Parathyroid adenoma (tissue), 2 donors: ENCODE results near the gene CFAP46.

Experiments used
- H2AFZ ChIP-seq: fragments of 300-600 bp; sonication (generic); one replicate; pipeline ENCODE4 v1.7.0; 2017; ENCODE audit warnings: antibody characterized with exemption, mild to moderate bottlenecking
- H3K27ac ChIP-seq: fragments of 300-600 bp; sonication (generic); one replicate; pipeline ENCODE4 v1.7.0; 2017
- H3K27me3 ChIP-seq: fragments of 300-600 bp; sonication (generic); one replicate; pipeline ENCODE4 v1.7.0; 2017; ENCODE audit warnings: low read length; ENCODE audit not compliant: control insufficient read depth, insufficient read depth
- H3K36me3 ChIP-seq: fragments of 300-600 bp; sonication (generic); one replicate; pipeline ENCODE4 v1.7.0; 2017; ENCODE audit warnings: low read length; ENCODE audit not compliant: control insufficient read depth, insufficient read depth
- H3K4me1 ChIP-seq: fragments of 300-600 bp; sonication (generic); one replicate; pipeline ENCODE4 v1.7.0; 2017; ENCODE audit warnings: control low read depth
- H3K4me2 ChIP-seq: fragments of 300-600 bp; sonication (generic); one replicate; pipeline ENCODE4 v1.7.0; 2017; ENCODE audit warnings: low read length
- H3K4me3 ChIP-seq: fragments of 300-600 bp; sonication (generic); one replicate; pipeline ENCODE4 v1.7.0; 2017; ENCODE audit warnings: low read depth, low read length
- H3K79me2 ChIP-seq: fragments of 300-600 bp; sonication (generic); one replicate; pipeline ENCODE4 v1.7.0; 2017; ENCODE audit warnings: control low read depth
- H3K9ac ChIP-seq: fragments of 300-600 bp; sonication (generic); one replicate; pipeline ENCODE4 v1.7.0; 2017; ENCODE audit warnings: mild to moderate bottlenecking
- H3K9me3 ChIP-seq: fragments of 300-600 bp; sonication (generic); one replicate; pipeline ENCODE4 v1.7.0; 2017; ENCODE audit warnings: low read length; ENCODE audit not compliant: control insufficient read depth
- CTCF ChIP-seq: fragments of 300-600 bp; sonication (generic); IDR thresholded peaks from one replicate; pipeline ENCODE4 v1.7.0; 2017; ENCODE audit warnings: antibody characterized with exemption, mild to moderate bottlenecking
- donor health status: primary hyperparathyroidism.

The CFAP46 gene

DNA sequence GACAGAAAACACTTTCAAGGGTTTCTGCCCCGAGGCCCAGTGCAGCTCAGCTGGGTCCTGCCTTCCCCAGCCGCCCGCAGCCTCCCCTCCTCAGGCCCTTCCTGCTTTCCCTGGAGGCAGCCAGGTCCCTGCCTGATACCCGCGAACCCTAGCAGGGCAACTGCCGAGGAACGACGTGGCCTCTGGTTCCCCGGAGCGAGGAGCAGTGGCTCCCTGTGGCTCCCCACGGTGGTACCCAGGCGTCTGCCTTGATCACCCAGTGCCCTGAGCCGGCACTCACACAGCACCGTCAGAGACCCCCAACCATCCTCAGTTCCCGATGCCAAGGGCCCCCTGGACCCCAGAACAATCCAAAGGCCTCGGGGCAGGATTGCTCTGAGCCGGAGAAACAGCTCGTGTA lies 58.3 kb downstream of the CFAP46 start:
- no peak overlapping the region for H3K4me2 ChIP-seq
- no peak for TF ChIP-seq CTCF
- no peak overlapping the region for H3K9ac ChIP-seq
- H3K27me3 ChIP-seq, result no peaks in the 10 kb centered on the region
- H3K9me3 ChIP-seq, result no peaks in the 10 kb centered on the region
- H3K4me1 ChIP-seq, result no peaks in the 10 kb centered on the region
- H2AFZ ChIP-seq, result no peak overlapping the region
- no peaks in the 10 kb centered on the region for H3K36me3 ChIP-seq
- H3K27ac ChIP-seq, result no peak overlapping the region
- H3K4me3 ChIP-seq, result no peak overlapping the region
- no peaks in the 10 kb centered on the region for H3K79me2 ChIP-seq

GRCh38 chr10:132883391-132883881 lies 58.9 kb downstream of the CFAP46 start:
- H2AFZ ChIP-seq, result no peak overlapping the region
- H3K4me3 ChIP-seq, result no peak overlapping the region
- H3K9me3 ChIP-seq, result no peaks in the 10 kb centered on the region
- no peak overlapping the region for H3K4me2 ChIP-seq
- H3K4me1 ChIP-seq, result no peaks in the 10 kb centered on the region
- no peak overlapping the region for H3K9ac ChIP-seq
- H3K79me2 ChIP-seq, result no peaks in the 10 kb centered on the region
- H3K36me3 ChIP-seq, result no peaks in the 10 kb centered on the region
- TF ChIP-seq CTCF, result no peak
- no peak overlapping the region for H3K27ac ChIP-seq
- H3K27me3 ChIP-seq, result no peaks in the 10 kb centered on the region

GRCh38 chr10:132882069-132882951 lies 60.1 kb downstream of the CFAP46 start:
- no peak overlapping the region for H3K4me3 ChIP-seq
- H3K9ac ChIP-seq, result no peak overlapping the region
- H3K27me3 ChIP-seq, result no peaks in the 10 kb centered on the region
- H3K36me3 ChIP-seq, result no peaks in the 10 kb centered on the region
- H3K79me2 ChIP-seq, result no peaks in the 10 kb centered on the region
- no peaks in the 10 kb centered on the region for H3K9me3 ChIP-seq
- no peaks in the 10 kb centered on the region for H3K4me1 ChIP-seq
- TF ChIP-seq CTCF, result no peak
- no peak overlapping the region for H3K27ac ChIP-seq
- no peak overlapping the region for H3K4me2 ChIP-seq
- no peak overlapping the region for H2AFZ ChIP-seq

- TF ChIP-seq CTCF, result no peak
- Histone ChIP-seq H3K27ac (no peak overlapping the region), H3K27me3 (no peaks in the 10 kb centered on the region), H3K9ac (no peak overlapping the region), H3K4me3 (no peak overlapping the region), H3K4me1 (no peaks in the 10 kb centered on the region), H3K36me3 (no peaks in the 10 kb centered on the region), H3K9me3 (no peaks in the 10 kb centered on the region), H3K79me2 (no peaks in the 10 kb centered on the region), H2AFZ (no peak overlapping the region), H3K4me2 (no peak overlapping the region)
Observed at GRCh38 chr10:132881186-132881920, 61.0 kb downstream of the CFAP46 start.
